OCI-LY7 (cell line): ENCODE results near the gene RAB10.

ENCODE experiments used
- CTCF ChIP-seq: fragments of 200-600 bp; sonication (generic); conservative IDR thresholded peaks from 2 replicates; pipeline ENCODE4 v1.5.1; 2014; ENCODE audit warnings: mild to moderate bottlenecking, antibody characterized with exemption, low read length, moderate library complexity, mixed read lengths
- EZH2phosphoT487 ChIP-seq: fragments of 200-600 bp; sonication (generic); IDR thresholded peaks from 2 replicates; pipeline ENCODE4 v1.6.1; 2018; ENCODE audit warnings: low read depth, borderline replicate concordance, mild to moderate bottlenecking, mixed run types, antibody characterized with exemption, low read length, moderate library complexity, mixed read lengths

- TF ChIP-seq CTCF, result no peak
- TF ChIP-seq EZH2phosphoT487, result no peak
These were observed 85.6 kb downstream of the RAB10 start for GRCh38 chr2:26119521-26119920.
